Tibial nerve (tissue), 4 donors: ENCODE data around the gene GAPDHS. TPM values are rescaled to one million over a fixed set of nuclear protein-coding genes. Genes with fewer than 3 reads are reported as not detected.

Source experiments
- DNase-seq, 2 donors: peaks; one replicate each; pipeline ENCODE4 v3.0.0-alpha.2; 2019; ENCODE audit warnings: low spot score in 2 of 2
- H3K27ac ChIP-seq, 4 donors: fragments of 200-600 bp; sonication (generic) in 3 of 4; one replicate each; pipeline ENCODE4 v1.5.1; 2017 to 2019; ENCODE audit warnings: mild to moderate bottlenecking in 1 of 4
- H3K27me3 ChIP-seq, 2 donors: fragments of 200-600 bp; sonication (generic) in 1 of 2; one replicate each; pipeline versions ENCODE4 v1.5.1 to v1.6.0; 2017 to 2019
- H3K36me3 ChIP-seq, 3 donors: fragments of 200-600 bp; sonication (generic); one replicate each; pipeline ENCODE4 v1.5.1; 2018 to 2019
- H3K4me1 ChIP-seq, 4 donors: fragments of 200-600 bp; sonication (generic) in 3 of 4; one replicate each; pipeline ENCODE4 v1.5.1; 2017 to 2019
- H3K4me3 ChIP-seq, 4 donors: fragments of 200-600 bp; sonication (generic) in 3 of 4; one replicate each; pipeline ENCODE4 v1.5.1; 2017 to 2019; ENCODE audit warnings: mild to moderate bottlenecking in 1 of 4, moderate library complexity in 1 of 4
- H3K9me3 ChIP-seq, 4 donors: fragments of 200-600 bp; sonication (generic) in 3 of 4; one replicate each; pipeline ENCODE4 v1.5.1; 2017 to 2019
- EP300 ChIP-seq, 2 donors: sonication (generic); formaldehyde crosslinking; IDR thresholded peaks; one replicate each; pipeline ENCODE4 v1.6.1; 2017; ENCODE audit warnings: antibody characterized with exemption in 2 of 2, mild to moderate bottlenecking in 1 of 2
- POLR2A ChIP-seq, 2 donors: fragments of 450-650 bp; IDR thresholded peaks; one replicate each; pipeline ENCODE4 v1.6.1; 2017; ENCODE audit warnings: antibody characterized with exemption in 2 of 2, mild to moderate bottlenecking in 2 of 2, moderate library complexity in 2 of 2
- WGBS, 2 donors: methylation state at CpG; one replicate each; pipeline ENCODE4 v1.1.5; 2018; 5-methylcytosine and 5-hydroxymethylcytosine counted together
- total RNA-seq, 4 donors: library from RNA; depleted of rRNA; stranded (reverse); fragments of >200 nt; gene quantifications; one replicate each; pipeline ENCODE4 v1.1.0, GENCODE V29; 2016
- TF ChIP-seq, protein P1 (sequence below), 5 experiments: fragments of 200-600 bp in 3 of 5; fragments of 450-650 bp in 2 of 5; sonication (generic) in 3 of 5; IDR thresholded peaks; one replicate each; pipeline ENCODE4 v1.5.1; 2016 to 2019; ENCODE audit warnings: antibody characterized with exemption in 5 of 5, mild to moderate bottlenecking in 3 of 5, moderate library complexity in 2 of 5

Gene GAPDHS
- total RNA-seq, 4 donors from 2014 or later = not detected

GRCh38 chr19:35511337-35511736 lies 21.9 kb upstream of the GAPDHS start:
- H3K4me3 ChIP-seq = no peak overlapping the region
- H3K27ac ChIP-seq = no peak overlapping the region
- TF ChIP-seq EP300 (IDR thresholded peaks at IDR 0.05) = no peak
- no peak for TF ChIP-seq POLR2A (IDR thresholded peaks at IDR 0.05)
- TF ChIP-seq, protein P1, sequence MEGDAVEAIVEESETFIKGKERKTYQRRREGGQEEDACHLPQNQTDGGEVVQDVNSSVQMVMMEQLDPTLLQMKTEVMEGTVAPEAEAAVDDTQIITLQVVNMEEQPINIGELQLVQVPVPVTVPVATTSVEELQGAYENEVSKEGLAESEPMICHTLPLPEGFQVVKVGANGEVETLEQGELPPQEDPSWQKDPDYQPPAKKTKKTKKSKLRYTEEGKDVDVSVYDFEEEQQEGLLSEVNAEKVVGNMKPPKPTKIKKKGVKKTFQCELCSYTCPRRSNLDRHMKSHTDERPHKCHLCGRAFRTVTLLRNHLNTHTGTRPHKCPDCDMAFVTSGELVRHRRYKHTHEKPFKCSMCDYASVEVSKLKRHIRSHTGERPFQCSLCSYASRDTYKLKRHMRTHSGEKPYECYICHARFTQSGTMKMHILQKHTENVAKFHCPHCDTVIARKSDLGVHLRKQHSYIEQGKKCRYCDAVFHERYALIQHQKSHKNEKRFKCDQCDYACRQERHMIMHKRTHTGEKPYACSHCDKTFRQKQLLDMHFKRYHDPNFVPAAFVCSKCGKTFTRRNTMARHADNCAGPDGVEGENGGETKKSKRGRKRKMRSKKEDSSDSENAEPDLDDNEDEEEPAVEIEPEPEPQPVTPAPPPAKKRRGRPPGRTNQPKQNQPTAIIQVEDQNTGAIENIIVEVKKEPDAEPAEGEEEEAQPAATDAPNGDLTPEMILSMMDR (IDR thresholded peaks at IDR 0.05) = no peak
- no peak for DNase-seq
- H3K27me3 ChIP-seq = peaks cover 0 to 72% of the 10 kb centered on the region in 2 donors
- WGBS, 2 donors = 52 to 86% methylated on average over 6 to 7 of the region's 7 CpGs
- no peaks in the 10 kb centered on the region for H3K9me3 ChIP-seq
- peaks cover 0 to 18% (median 2%) of the 10 kb centered on the region in 4 donors for H3K4me1 ChIP-seq
- no peaks in the 10 kb centered on the region for H3K36me3 ChIP-seq

- no peak for TF ChIP-seq EP300 (IDR thresholded peaks at IDR 0.05)
- TF ChIP-seq POLR2A (IDR thresholded peaks at IDR 0.05) = no peak
- H3K27ac ChIP-seq = no peak overlapping the region
- no peaks in the 10 kb centered on the region for H3K9me3 ChIP-seq
- H3K27me3 ChIP-seq = peaks cover 0 to 60% of the 10 kb centered on the region in 2 donors
- no peak for DNase-seq
- H3K4me1 ChIP-seq = peaks cover 0 to 18% (median 2%) of the 10 kb centered on the region in 4 donors
- WGBS, 2 donors = 64 to 67% methylated on average over 15 of the region's 15 CpGs
- no peaks in the 10 kb centered on the region for H3K36me3 ChIP-seq
- H3K4me3 ChIP-seq = no peak overlapping the region
These were observed 20.2 kb upstream of the GAPDHS start for GRCh38 chr19:35512831-35513627.

- H3K9me3 ChIP-seq = no peaks in the 10 kb centered on the region
- H3K27me3 ChIP-seq = peaks cover 0 to 53% of the 10 kb centered on the region in 2 donors
- H3K36me3 ChIP-seq = no peaks in the 10 kb centered on the region
- peaks cover 0 to 18% (median 2%) of the 10 kb centered on the region in 4 donors for H3K4me1 ChIP-seq
- WGBS, 2 donors = 10 to 22% methylated on average over 13 to 15 of the region's 15 CpGs
- DNase-seq = no peak
- TF ChIP-seq, protein P1 (IDR thresholded peaks at IDR 0.05) = no peak
- TF ChIP-seq POLR2A (IDR thresholded peaks at IDR 0.05) (no peak), EP300 (IDR thresholded peaks at IDR 0.05) (no peak)
- H3K4me3 ChIP-seq = no peak within 1 kb of the TSS
- H3K27ac ChIP-seq = no peak within 1 kb of the TSS
These were observed 19.5 kb upstream of the GAPDHS start, which contains the start of gene DMKN for GRCh38 chr19:35513628-35514281. DMKN (minus strand) TSS chr19:35513649; CDS start chr19:35513475, 174 bp downstream.

- TF ChIP-seq EP300 (IDR thresholded peaks at IDR 0.05) (no peak), POLR2A (IDR thresholded peaks at IDR 0.05) (no peak)
- TF ChIP-seq, protein P1 (IDR thresholded peaks at IDR 0.05) = no peak
- DNase-seq = no peak
- Histone ChIP-seq H3K9me3 (no peaks in the 10 kb centered on the region), H3K4me3 (no peak overlapping the region), H3K4me1 (peaks cover 0 to 14% (median 2%) of the 10 kb centered on the region in 4 donors), H3K27me3 (peaks cover 0 to 47% of the 10 kb centered on the region in 2 donors), H3K36me3 (no peaks in the 10 kb centered on the region), H3K27ac (no peak overlapping the region)
- WGBS, 2 donors = 19 to 25% methylated on average over 7 to 16 of the region's 20 CpGs
These were observed 18.9 kb upstream of the GAPDHS start for GRCh38 chr19:35514282-35514809.

DNA sequence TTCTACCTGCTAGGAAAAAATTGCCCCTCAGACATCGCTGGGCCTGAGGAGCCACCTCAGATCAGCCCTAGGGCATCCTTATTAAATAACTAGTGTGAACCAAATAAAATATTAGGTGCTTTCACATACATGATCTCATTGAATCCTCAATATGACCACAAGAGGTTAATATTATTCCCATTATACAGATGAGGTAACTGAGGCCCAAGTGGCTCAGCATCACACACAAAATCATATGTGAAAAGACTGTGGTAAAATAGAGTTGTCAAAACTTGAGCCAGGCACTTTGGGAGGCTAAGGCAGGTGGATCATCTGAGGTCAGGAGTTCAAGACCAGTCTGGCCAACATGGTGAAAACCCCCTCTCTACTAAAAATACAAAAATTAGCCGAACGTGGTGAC lies 16.9 kb upstream of the GAPDHS start:
- DNase-seq = no peak
- 86 to 90% methylated on average over 3 of the region's 3 CpGs for WGBS, 2 donors
- Histone ChIP-seq H3K27ac (no peak overlapping the region), H3K9me3 (no peaks in the 10 kb centered on the region), H3K4me1 (no peaks in the 10 kb centered on the region), H3K4me3 (no peak overlapping the region), H3K27me3 (peaks cover 0 to 29% of the 10 kb centered on the region in 2 donors), H3K36me3 (no peaks in the 10 kb centered on the region)
- no peak for TF ChIP-seq POLR2A (IDR thresholded peaks at IDR 0.05)
- TF ChIP-seq EP300 (IDR thresholded peaks at IDR 0.05) = no peak
- TF ChIP-seq, protein P1 (IDR thresholded peaks at IDR 0.05) = no peak
